ENCODE results near the gene POFUT1.

The POFUT1 gene

GRCh38 chr20:32204205-32205109, 3.2 kb upstream of the POFUT1 start:
- H3K4me3 ChIP-seq (replicated peaks; ENCODE audit: low read depth, low read length): no peak overlapping the region
- TF ChIP-seq CTCF (IDR thresholded peaks at IDR 0.05; ENCODE audit: low read length, missing control alignments): no peak
- DNase-seq (ENCODE audit: low read depth): peak; percentile 73

- no peak overlapping the region for H3K4me3 ChIP-seq (replicated peaks; ENCODE audit: low read depth, low read length)
- peak; percentile 48 for DNase-seq (ENCODE audit: low read depth)
- TF ChIP-seq CTCF (IDR thresholded peaks at IDR 0.05; ENCODE audit: low read length, missing control alignments): no peak
Measured at GRCh38 chr20:32205110-32205842, 2.4 kb upstream of the POFUT1 start.

DNA sequence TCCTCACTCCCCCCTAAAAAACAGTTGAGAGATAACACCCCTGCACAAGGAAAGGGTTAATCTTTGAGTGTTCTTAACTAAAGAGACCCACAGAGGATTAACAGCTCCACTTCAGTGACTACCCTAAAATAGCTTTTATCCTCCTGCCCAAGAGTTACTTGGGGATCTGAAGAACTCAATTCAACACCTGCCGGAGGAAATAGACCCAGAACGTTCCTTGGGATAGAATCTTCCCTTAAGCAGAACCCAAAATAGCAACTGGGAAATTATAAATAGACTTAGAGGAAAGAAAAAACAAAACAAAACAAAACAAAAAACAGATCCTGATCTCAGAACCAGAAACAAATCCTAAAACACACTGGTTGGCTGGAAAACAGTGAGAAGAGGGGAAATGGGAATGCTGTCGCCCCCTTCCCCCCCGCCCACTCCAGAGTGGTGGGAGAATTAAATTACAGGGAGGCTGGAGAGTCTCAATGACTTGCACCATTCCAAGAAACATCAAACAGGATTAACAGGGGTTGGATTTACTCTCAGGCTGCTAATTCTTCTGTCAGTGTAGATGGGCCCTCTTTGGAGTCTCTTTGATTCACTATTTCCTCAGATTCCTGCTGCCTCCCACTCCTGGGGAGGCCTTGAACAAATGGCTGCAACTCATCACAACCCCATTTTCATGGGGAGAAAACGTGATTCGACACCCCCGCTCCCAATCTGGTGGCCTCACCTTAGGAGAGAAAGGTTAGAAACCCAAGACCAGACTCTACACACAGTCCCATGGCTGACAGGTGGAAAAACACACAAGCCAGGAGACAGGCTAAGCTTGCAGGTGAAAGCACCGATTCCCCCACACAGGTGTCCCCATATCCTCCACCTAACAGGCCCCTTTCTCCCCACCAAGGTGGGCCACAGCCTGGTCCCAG, 1.6 kb upstream of the POFUT1 start:
- peak overlapping the region; percentile 100 for H3K4me3 ChIP-seq (replicated peaks; ENCODE audit: low read depth, low read length)
- DNase-seq (ENCODE audit: low read depth): no peak
- TF ChIP-seq CTCF (IDR thresholded peaks at IDR 0.05; ENCODE audit: low read length, missing control alignments): no peak

- peak overlapping the region; percentile 100 for H3K4me3 ChIP-seq (replicated peaks; ENCODE audit: low read depth, low read length)
- TF ChIP-seq CTCF (IDR thresholded peaks at IDR 0.05; ENCODE audit: low read length, missing control alignments): no peak
- DNase-seq (ENCODE audit: low read depth): no peak
Measured at GRCh38 chr20:32206760-32207625, 687 bp upstream of the POFUT1 start.

GRCh38 chr20:32208499-32209154, 947 bp downstream of the POFUT1 start:
- no peak for DNase-seq (ENCODE audit: low read depth)
- TF ChIP-seq CTCF (IDR thresholded peaks at IDR 0.05; ENCODE audit: low read length, missing control alignments): no peak
- H3K4me3 ChIP-seq (replicated peaks; ENCODE audit: low read depth, low read length): peak overlapping the region; percentile 100
